Fibroblast of lung (primary cell): ENCODE data around the gene PIGN. TPM values are rescaled to one million over a fixed set of nuclear protein-coding genes. Genes with fewer than 3 reads are reported as not detected.
A peak's percentile ranks its signal among the peaks of the same experiment; 100 is the strongest.

Experiments used
- DNase-seq, 2 donors: peaks; one replicate each; pipeline versions ENCODE4 v3.0.0 to v3.0.0-alpha.2; 2010; ENCODE audit warnings: low read depth in 2 of 2
- H2AFZ ChIP-seq: 2 replicates; pipeline ENCODE4 v1.5.1; 2012; ENCODE audit warnings: low read length, control low read depth, inconsistent platforms
- H3K27ac ChIP-seq: 2 replicates; pipeline ENCODE4 v1.5.1; 2011; ENCODE audit warnings: low read length, control low read depth; ENCODE audit not compliant: insufficient read depth
- H3K27me3 ChIP-seq: 2 replicates; pipeline ENCODE4 v1.5.1; 2011; ENCODE audit warnings: mild to moderate bottlenecking, low read length; ENCODE audit not compliant: control insufficient read depth, insufficient read depth
- H3K36me3 ChIP-seq: 2 replicates; pipeline ENCODE4 v1.5.1; 2011; ENCODE audit warnings: low read length; ENCODE audit not compliant: control insufficient read depth, insufficient read depth
- H3K4me1 ChIP-seq: 2 replicates; pipeline ENCODE4 v1.5.1; 2011; ENCODE audit warnings: low read length; ENCODE audit not compliant: control insufficient read depth, insufficient read depth; ENCODE audit errors: extremely low read depth
- H3K4me2 ChIP-seq: 2 replicates; pipeline ENCODE4 v1.5.1; 2011; ENCODE audit warnings: low read length, control low read depth; ENCODE audit not compliant: insufficient read depth; ENCODE audit errors: extremely low read depth
- H3K4me3 ChIP-seq, 4 experiments: fragments of 200-600 bp in 1 of 4; sonication (generic) in 1 of 4; replicated peaks in 1 of 4; 2 replicates each; pipeline ENCODE4 v1.5.1; 2011 to 2016; ENCODE audit warnings: low read length in 4 of 4, low read depth in 3 of 4, mild to moderate bottlenecking in 3 of 4, control low read depth in 2 of 4, inconsistent platforms in 1 of 4, mixed read lengths in 1 of 4; ENCODE audit not compliant: insufficient read depth in 1 of 4; ENCODE audit errors: control extremely low read depth in 1 of 4
- H3K79me2 ChIP-seq: 2 replicates; pipeline ENCODE4 v1.5.1; 2012; ENCODE audit warnings: mild to moderate bottlenecking, low read length, inconsistent platforms; ENCODE audit not compliant: control insufficient read depth, insufficient read depth
- H3K9ac ChIP-seq: 2 replicates; pipeline ENCODE4 v1.5.1; 2011; ENCODE audit warnings: mild to moderate bottlenecking, low read length, control low read depth; ENCODE audit not compliant: insufficient read depth
- H3K9me3 ChIP-seq: 2 replicates; pipeline ENCODE4 v1.5.1; 2012; ENCODE audit warnings: low read depth, low read length; ENCODE audit not compliant: control insufficient read depth, insufficient read depth
- H4K20me1 ChIP-seq: 2 replicates; pipeline ENCODE4 v1.5.1; 2011; ENCODE audit warnings: low read length; ENCODE audit not compliant: control insufficient read depth, insufficient read depth; ENCODE audit errors: extremely low read depth
- EZH2 ChIP-seq: IDR thresholded peaks from 2 replicates; pipeline ENCODE4 v1.5.1; 2012; ENCODE audit warnings: low read length, control low read depth, mild to moderate bottlenecking; ENCODE audit errors: missing control alignments
- polyA plus RNA-seq, 2 donors: library from polyadenylated mRNA; depleted of rRNA in 1 of 2; stranded (reverse) in 1 of 2; unstranded in 1 of 2; fragments of >200 nt; gene quantifications; 2 replicates each; pipeline ENCODE4 v1.2.1, GENCODE V29; 2011 to 2012; ENCODE audit warnings: missing spikeins in 1 of 2
- total RNA-seq: library from RNA; depleted of rRNA; stranded (reverse); fragments of >200 nt; gene quantifications from 2 replicates; pipeline ENCODE4 v1.2.1, GENCODE V29; 2014
- TF ChIP-seq, protein P1 (sequence below), 2 donors: IDR thresholded peaks in 1 of 2; conservative IDR thresholded peaks in 1 of 2; 1 replicate in 1 of 2; 2 replicates in 1 of 2; pipeline ENCODE4 v1.5.1; 2011 to 2012; ENCODE audit warnings: low read length in 2 of 2, control low read depth in 1 of 2, inconsistent platforms in 1 of 2, low read depth in 1 of 2, mild to moderate bottlenecking in 1 of 2

The PIGN gene
- total and polyA plus RNA-seq, 2 donors (not counting 1 experiment from before 2014, with no cell fraction given) = 31.7 to 39.8 TPM

DNA sequence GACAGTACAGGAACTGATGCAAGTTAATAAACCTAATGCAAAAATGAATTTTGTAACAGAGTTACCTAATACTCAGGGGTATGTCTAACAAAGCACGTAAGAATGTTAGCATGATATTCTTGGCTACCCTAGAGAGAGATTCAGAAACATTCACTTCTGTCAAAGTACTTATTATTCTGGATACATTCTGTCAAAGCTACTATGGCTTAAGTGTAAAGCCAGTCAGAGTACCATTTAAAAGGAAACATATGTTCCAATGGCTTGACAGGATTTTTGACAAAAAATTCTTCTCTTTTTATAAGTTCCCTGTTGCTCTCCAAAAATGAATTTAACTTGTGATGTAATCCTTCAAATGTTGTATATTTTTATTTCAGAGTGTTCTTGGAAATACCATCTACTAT is 85.5 kb downstream of the PIGN start:
- peak; percentile 38 to 63 for DNase-seq
- Histone ChIP-seq H3K36me3 (no peaks in the 10 kb centered on the region), H3K79me2 (no peaks in the 10 kb centered on the region), H3K4me3 (no peak overlapping the region), H2AFZ (no peak overlapping the region), H3K9me3 (no peaks in the 10 kb centered on the region), H3K4me2 (no peak overlapping the region), H3K27me3 (no peaks in the 10 kb centered on the region), H3K4me1 (no peaks in the 10 kb centered on the region), H3K27ac (no peak overlapping the region), H4K20me1 (no peaks in the 10 kb centered on the region), H3K9ac (no peak overlapping the region)
- TF ChIP-seq, protein P1, sequence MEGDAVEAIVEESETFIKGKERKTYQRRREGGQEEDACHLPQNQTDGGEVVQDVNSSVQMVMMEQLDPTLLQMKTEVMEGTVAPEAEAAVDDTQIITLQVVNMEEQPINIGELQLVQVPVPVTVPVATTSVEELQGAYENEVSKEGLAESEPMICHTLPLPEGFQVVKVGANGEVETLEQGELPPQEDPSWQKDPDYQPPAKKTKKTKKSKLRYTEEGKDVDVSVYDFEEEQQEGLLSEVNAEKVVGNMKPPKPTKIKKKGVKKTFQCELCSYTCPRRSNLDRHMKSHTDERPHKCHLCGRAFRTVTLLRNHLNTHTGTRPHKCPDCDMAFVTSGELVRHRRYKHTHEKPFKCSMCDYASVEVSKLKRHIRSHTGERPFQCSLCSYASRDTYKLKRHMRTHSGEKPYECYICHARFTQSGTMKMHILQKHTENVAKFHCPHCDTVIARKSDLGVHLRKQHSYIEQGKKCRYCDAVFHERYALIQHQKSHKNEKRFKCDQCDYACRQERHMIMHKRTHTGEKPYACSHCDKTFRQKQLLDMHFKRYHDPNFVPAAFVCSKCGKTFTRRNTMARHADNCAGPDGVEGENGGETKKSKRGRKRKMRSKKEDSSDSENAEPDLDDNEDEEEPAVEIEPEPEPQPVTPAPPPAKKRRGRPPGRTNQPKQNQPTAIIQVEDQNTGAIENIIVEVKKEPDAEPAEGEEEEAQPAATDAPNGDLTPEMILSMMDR (conservative IDR thresholded peaks at IDR 0.05 in 1 of 2, IDR thresholded peaks at IDR 0.05 in 1 of 2; ENCODE audit: low read depth in 1 of 2, low read length in 2 of 2) = no peak
- no peak for TF ChIP-seq EZH2

DNA sequence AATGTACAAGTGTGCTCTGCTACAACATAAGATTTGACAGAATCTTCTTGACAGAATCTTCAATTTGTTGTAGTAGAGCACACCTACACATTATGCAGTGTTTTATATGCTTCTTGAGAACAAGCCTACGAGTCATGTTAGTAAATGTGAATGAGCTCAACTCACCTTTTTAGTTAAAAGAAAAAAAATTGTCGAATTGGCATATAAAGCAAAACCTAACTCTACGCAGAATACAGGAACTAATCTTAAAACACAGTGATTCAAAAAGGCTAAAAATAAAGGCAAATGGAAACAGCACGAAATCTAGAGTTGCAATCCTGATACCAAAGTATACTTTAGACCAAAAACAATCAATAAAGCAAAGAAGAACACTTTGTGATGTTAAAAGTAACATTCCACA is 87.9 kb downstream of the PIGN start:
- Histone ChIP-seq H3K27ac (no peak overlapping the region), H3K9me3 (no peaks in the 10 kb centered on the region), H3K4me2 (no peak overlapping the region), H2AFZ (no peak overlapping the region), H4K20me1 (no peaks in the 10 kb centered on the region), H3K4me1 (no peaks in the 10 kb centered on the region), H3K9ac (no peak overlapping the region), H3K36me3 (no peaks in the 10 kb centered on the region), H3K27me3 (no peaks in the 10 kb centered on the region), H3K4me3 (no peak overlapping the region), H3K79me2 (no peaks in the 10 kb centered on the region)
- TF ChIP-seq, protein P1 (conservative IDR thresholded peaks at IDR 0.05 in 1 of 2, IDR thresholded peaks at IDR 0.05 in 1 of 2; ENCODE audit: low read depth in 1 of 2, low read length in 2 of 2) = no peak
- no peak for TF ChIP-seq EZH2
- no peak for DNase-seq

- no peak for DNase-seq
Observed at GRCh38 chr18:62097698-62098097, 89.2 kb downstream of the PIGN start.

More at GRCh38 chr18:62097698-62098097, 89.2 kb downstream of the PIGN start:
- Histone ChIP-seq H2AFZ (no peak overlapping the region), H3K4me2 (no peak overlapping the region), H3K9me3 (no peaks in the 10 kb centered on the region), H3K4me3 (no peak overlapping the region), H3K9ac (no peak overlapping the region), H3K27ac (no peak overlapping the region), H4K20me1 (no peaks in the 10 kb centered on the region), H3K79me2 (no peaks in the 10 kb centered on the region), H3K27me3 (no peaks in the 10 kb centered on the region), H3K36me3 (no peaks in the 10 kb centered on the region), H3K4me1 (no peaks in the 10 kb centered on the region)
- no peak for TF ChIP-seq EZH2
- TF ChIP-seq, protein P1 (conservative IDR thresholded peaks at IDR 0.05 in 1 of 2, IDR thresholded peaks at IDR 0.05 in 1 of 2; ENCODE audit: low read depth in 1 of 2, low read length in 2 of 2) = no peak
